HuH-7.5 (cell line): ENCODE data around the gene LAT.

ENCODE experiments used
- DNase-seq: peaks from one replicate; pipeline ENCODE4 v3.0.0; 2011; ENCODE audit warnings: low spot score

Gene LAT

GRCh38 chr16:29009050-29009837, 24.4 kb downstream of the LAT start:
- DNase-seq = no peak

GRCh38 chr16:29009838-29010166, 24.9 kb downstream of the LAT start:
- DNase-seq = no peak

- DNase-seq = no peak
Measured at GRCh38 chr16:29011112-29011511, 26.3 kb downstream of the LAT start.

- no peak for DNase-seq
Measured at GRCh38 chr16:29011851-29012250, 27.0 kb downstream of the LAT start.

GRCh38 chr16:29012913-29013553, 28.2 kb downstream of the LAT start:
- no peak for DNase-seq

GRCh38 chr16:29014561-29015069, 29.8 kb downstream of the LAT start:
- DNase-seq = no peak

- DNase-seq = no peak
Measured at GRCh38 chr16:29022196-29022595, 37.3 kb downstream of the LAT start.

- no peak for DNase-seq
Measured at GRCh38 chr16:29023279-29024277, 38.7 kb downstream of the LAT start.

- no peak for DNase-seq
Measured at GRCh38 chr16:29024278-29024677, 39.4 kb downstream of the LAT start.

- DNase-seq = no peak
Measured at GRCh38 chr16:29025218-29025617, 40.4 kb downstream of the LAT start.

GRCh38 chr16:29025735-29026134, 40.9 kb downstream of the LAT start:
- no peak for DNase-seq

- no peak for DNase-seq
Measured at GRCh38 chr16:29028457-29029167, 43.8 kb downstream of the LAT start.

- no peak for DNase-seq
Measured at GRCh38 chr16:29029168-29029994, 44.5 kb downstream of the LAT start.

GRCh38 chr16:29030086-29030840, 45.4 kb downstream of the LAT start:
- no peak for DNase-seq
